Measurements from ENCODE around the gene UBE2J2. TPM values are rescaled to one million over a fixed set of nuclear protein-coding genes. Genes with fewer than 3 reads are reported as not detected.

The UBE2J2 gene
- total and polyA plus RNA-seq, 2 donors (not counting 3 experiments of a cell fraction or from before 2014, with no cell fraction given) = 60.7 to 80.7 TPM

DNA sequence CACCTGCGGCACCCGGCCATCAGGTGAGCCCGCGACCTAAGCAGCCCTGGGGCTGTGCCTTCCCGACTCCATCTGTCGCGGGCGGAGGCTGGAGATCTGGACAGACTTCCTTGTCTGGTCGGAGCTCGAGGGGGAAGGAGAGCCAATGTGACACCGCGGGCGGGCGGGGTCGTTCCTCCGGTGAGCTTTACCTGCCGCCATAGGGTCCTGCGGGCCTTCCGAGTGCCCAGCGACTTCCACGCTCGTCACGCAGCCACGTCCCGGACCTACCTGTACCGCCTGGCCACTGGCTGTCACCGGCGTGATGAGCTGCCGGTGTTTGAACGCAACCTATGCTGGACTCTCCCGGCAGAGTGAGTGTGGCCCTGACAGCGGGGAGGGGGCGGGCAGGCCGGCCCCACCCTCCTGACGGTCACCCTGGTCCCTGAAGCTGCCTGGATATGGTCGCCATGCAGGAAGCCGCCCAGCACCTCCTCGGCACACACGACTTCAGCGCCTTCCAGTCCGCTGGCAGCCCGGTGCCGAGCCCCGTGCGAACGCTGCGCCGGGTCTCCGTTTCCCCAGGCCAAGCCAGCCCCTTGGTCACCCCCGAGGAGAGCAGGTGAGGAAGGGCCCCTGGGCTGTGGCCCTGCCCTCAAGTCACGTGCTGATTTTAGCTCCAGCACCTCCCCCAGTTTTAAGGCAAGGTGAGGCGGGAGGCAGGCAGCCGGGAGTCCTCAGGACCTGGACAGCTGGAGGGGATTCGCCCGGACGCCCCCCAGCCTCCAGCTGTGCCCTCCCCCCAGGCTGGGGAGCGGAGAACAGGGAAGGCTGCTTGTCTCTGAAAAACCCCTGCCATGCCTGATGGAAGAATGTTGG is 35.8 kb upstream of the UBE2J2 start:
- no TSS peak for BruUV-seq (replicated peaks)

DNA sequence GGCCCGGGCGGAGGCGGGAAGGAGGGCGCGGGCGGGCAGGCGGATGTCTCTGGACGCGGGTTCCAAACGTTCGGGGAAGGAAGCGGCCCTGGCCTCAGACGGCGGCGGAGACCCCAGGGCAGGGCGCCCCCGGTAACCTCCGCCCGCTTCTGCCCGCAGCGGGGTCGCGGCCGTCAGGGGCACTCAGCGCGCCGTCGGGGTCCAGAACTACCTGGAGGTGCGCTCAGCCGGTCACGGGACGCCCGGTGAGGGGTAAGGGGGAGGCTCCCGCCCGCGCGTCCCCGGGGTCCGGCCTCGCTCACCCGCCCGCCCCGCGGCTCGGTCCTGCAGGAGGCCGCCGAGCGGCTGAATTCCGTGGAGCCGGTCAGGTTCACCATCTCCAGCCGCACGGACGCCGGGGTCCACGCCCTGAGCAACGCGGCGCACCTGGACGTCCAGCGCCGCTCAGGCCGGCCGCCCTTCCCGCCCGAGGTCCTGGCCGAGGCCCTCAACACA is 35.1 kb upstream of the UBE2J2 start:
- H4K20me1 ChIP-seq (replicated peaks; ENCODE audit: control insufficient read depth, extremely low read depth, insufficient read depth, low read length) = no peaks in the 10 kb centered on the region
- BruUV-seq (replicated peaks) = TSS peak; percentile 46

More for the DNA sequence above, 35.8 kb upstream of the UBE2J2 start:
- ChIA-PET CTCF (interaction anchor here (0.8 to 1.5 kb wide), 3 partner anchors 63 to 196 kb away, joined by 3 to 9 read pairs (median 3); no protein-coding TSS in a partner anchor), POLR2A (no interaction called here)
- DNase-seq (ENCODE audit: low read depth, low spot score) (peak; percentile 17), FAIRE-seq (no peak)
- Histone ChIP-seq H3K9me3 (replicated peaks; ENCODE audit: control insufficient read depth, insufficient read depth, low read length) (no peaks in the 10 kb centered on the region), H2AFZ (ENCODE audit: low read depth, low read length) (peak overlapping the region; percentile 59), H3K4me2 (ENCODE audit: insufficient read depth, low read length) (peak overlapping the region; percentile 45), H3K36me3 (ENCODE audit: control insufficient read depth in 2 of 2, extremely low read depth in 1 of 2, insufficient read depth in 2 of 2, low read length in 2 of 2) (peaks cover 0 to 35% of the 10 kb centered on the region in 2 experiments), H3K79me2 (ENCODE audit: control insufficient read depth, insufficient read depth, low read length) (no peaks in the 10 kb centered on the region), H3K9ac (replicated peaks; ENCODE audit: extremely low read depth, insufficient read depth, low read length) (peak overlapping the region; percentile 73), H4K20me1 (replicated peaks; ENCODE audit: control insufficient read depth, extremely low read depth, insufficient read depth, low read length) (no peaks in the 10 kb centered on the region), H3K4me3 (replicated peaks in 1 of 3; ENCODE audit: insufficient read depth in 1 of 3, low read depth in 1 of 3, low read length in 3 of 3) (peak overlapping the region; percentile 56 to 94 (median 64)), H3K9me1 (replicated peaks; ENCODE audit: control insufficient read depth, extremely low read depth, insufficient read depth, low read length) (no peaks in the 10 kb centered on the region), H3K27me3 (ENCODE audit: control insufficient read depth in 2 of 2, insufficient read depth in 2 of 2, low read length in 2 of 2) (no peaks in the 10 kb centered on the region), H3K4me1 (ENCODE audit: control insufficient read depth, extremely low read depth, insufficient read depth, low read length) (peaks cover 15% of the 10 kb centered on the region), H3K27ac (ENCODE audit: insufficient read depth, low read depth, low read length) (no peak overlapping the region)
- dilution Hi-C loops (cut with MboI; ENCODE audit: extremely low pct_ligation_motif_present, low sequenced_read_pairs) = no loop called here
- TF ChIP-seq GATA2 (IDR thresholded peaks at IDR 0.05; ENCODE audit: insufficient read depth, insufficient read length, low read depth, low read length) = no peak
- no peak for TF ChIP-seq JUN (IDR thresholded peaks at IDR 0.05; ENCODE audit: borderline replicate concordance, insufficient read depth, insufficient read length, low read depth)
- TF ChIP-seq EZH2 (IDR thresholded peaks at IDR 0.05; ENCODE audit: borderline replicate concordance, low read depth, low read length, severe bottlenecking) = no peak
- TF ChIP-seq MYC (IDR thresholded peaks at IDR 0.05; ENCODE audit: low read depth, low read length) = no peak
- no peak for TF ChIP-seq FOS (IDR thresholded peaks at IDR 0.05; ENCODE audit: borderline replicate concordance, insufficient read depth, low read length)
- intact Hi-C loops (cut with micrococcal nuclease) = loop anchor here (1.0 to 5.0 kb wide), 4 partner anchors 15 to 187 kb away; partner anchors contain the start of genes CPTP, DVL1, INTS11 and UBE2J2

More for the DNA sequence above, 35.1 kb upstream of the UBE2J2 start:
- dilution Hi-C loops (cut with MboI; ENCODE audit: extremely low pct_ligation_motif_present, low sequenced_read_pairs) = no loop called here
- Histone ChIP-seq H3K9ac (replicated peaks; ENCODE audit: extremely low read depth, insufficient read depth, low read length) (peak overlapping the region; percentile 73), H3K27me3 (ENCODE audit: control insufficient read depth in 2 of 2, insufficient read depth in 2 of 2, low read length in 2 of 2) (no peaks in the 10 kb centered on the region), H3K9me1 (replicated peaks; ENCODE audit: control insufficient read depth, extremely low read depth, insufficient read depth, low read length) (no peaks in the 10 kb centered on the region), H2AFZ (ENCODE audit: low read depth, low read length) (peak overlapping the region; percentile 59), H3K9me3 (replicated peaks; ENCODE audit: control insufficient read depth, insufficient read depth, low read length) (no peaks in the 10 kb centered on the region), H3K4me2 (ENCODE audit: insufficient read depth, low read length) (peak overlapping the region; percentile 45), H3K36me3 (ENCODE audit: control insufficient read depth in 2 of 2, extremely low read depth in 1 of 2, insufficient read depth in 2 of 2, low read length in 2 of 2) (peaks cover 0 to 29% of the 10 kb centered on the region in 2 experiments), H3K79me2 (ENCODE audit: control insufficient read depth, insufficient read depth, low read length) (no peaks in the 10 kb centered on the region), H3K4me1 (ENCODE audit: control insufficient read depth, extremely low read depth, insufficient read depth, low read length) (peaks cover 15% of the 10 kb centered on the region), H3K4me3 (replicated peaks in 1 of 3; ENCODE audit: insufficient read depth in 1 of 3, low read depth in 1 of 3, low read length in 3 of 3) (peak overlapping the region; percentile 56 to 94 (median 64)), H3K27ac (ENCODE audit: insufficient read depth, low read depth, low read length) (peak overlapping the region; percentile 65)
- CTCF ChIA-PET = interaction anchor here (1.5 kb wide), 1 partner anchor 186 kb away, joined by 9 read pairs; no protein-coding TSS in a partner anchor
- DNase-seq (ENCODE audit: low read depth, low spot score) (no peak), FAIRE-seq (peak; percentile 26)
- intact Hi-C loops (cut with micrococcal nuclease) = loop anchor here (1.0 to 5.0 kb wide), 6 partner anchors 16 to 187 kb away; partner anchors contain the start of genes AURKAIP1, CPTP, DVL1 and INTS11
- POLR2A ChIA-PET = no interaction called here
- TF ChIP-seq FOS (IDR thresholded peaks at IDR 0.05; ENCODE audit: borderline replicate concordance, insufficient read depth, low read length) (no peak), POLR2A (IDR thresholded peaks at IDR 0.05; ENCODE audit: low read depth, low read length) (no peak), MYC (IDR thresholded peaks at IDR 0.05; ENCODE audit: low read depth, low read length) (no peak)
- TF ChIP-seq, protein P1, sequence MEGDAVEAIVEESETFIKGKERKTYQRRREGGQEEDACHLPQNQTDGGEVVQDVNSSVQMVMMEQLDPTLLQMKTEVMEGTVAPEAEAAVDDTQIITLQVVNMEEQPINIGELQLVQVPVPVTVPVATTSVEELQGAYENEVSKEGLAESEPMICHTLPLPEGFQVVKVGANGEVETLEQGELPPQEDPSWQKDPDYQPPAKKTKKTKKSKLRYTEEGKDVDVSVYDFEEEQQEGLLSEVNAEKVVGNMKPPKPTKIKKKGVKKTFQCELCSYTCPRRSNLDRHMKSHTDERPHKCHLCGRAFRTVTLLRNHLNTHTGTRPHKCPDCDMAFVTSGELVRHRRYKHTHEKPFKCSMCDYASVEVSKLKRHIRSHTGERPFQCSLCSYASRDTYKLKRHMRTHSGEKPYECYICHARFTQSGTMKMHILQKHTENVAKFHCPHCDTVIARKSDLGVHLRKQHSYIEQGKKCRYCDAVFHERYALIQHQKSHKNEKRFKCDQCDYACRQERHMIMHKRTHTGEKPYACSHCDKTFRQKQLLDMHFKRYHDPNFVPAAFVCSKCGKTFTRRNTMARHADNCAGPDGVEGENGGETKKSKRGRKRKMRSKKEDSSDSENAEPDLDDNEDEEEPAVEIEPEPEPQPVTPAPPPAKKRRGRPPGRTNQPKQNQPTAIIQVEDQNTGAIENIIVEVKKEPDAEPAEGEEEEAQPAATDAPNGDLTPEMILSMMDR (IDR thresholded peaks at IDR 0.05; ENCODE audit: extremely low read depth in 1 of 2, insufficient read depth in 1 of 2, low read depth in 1 of 2, low read length in 2 of 2) = no peak
